ENCODE data around the gene OGFR.

The OGFR gene

DNA sequence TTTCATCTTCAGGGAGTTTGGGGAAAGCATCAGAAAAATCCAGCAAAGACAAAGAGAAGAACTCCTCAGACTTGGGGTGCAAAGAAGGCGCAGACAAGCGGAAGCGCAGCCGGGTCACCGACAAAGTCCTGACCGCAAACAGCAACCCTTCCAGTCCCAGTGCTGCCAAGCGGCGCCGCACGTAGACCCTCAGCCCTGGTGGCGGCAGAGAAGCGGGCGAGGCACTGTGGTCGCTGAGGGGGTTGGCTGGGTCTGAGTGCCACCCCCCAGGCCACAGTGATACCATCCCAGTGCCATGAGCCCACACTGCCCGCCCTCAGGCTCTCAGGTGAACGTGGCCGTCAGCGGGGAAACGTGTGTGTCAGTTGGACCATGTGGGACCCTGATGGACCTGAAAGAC, 5.2 kb upstream of the OGFR start:
- ATAC-seq: no peak
- TF ChIP-seq ARNTL (CRISPR knock-in tag; IDR thresholded peaks at IDR 0.05; ENCODE audit: borderline replicate concordance, low read depth): no peak
- TF ChIP-seq CSDC2 (CRISPR knock-in tag; IDR thresholded peaks at IDR 0.05): no peak
- TF ChIP-seq, protein P1, sequence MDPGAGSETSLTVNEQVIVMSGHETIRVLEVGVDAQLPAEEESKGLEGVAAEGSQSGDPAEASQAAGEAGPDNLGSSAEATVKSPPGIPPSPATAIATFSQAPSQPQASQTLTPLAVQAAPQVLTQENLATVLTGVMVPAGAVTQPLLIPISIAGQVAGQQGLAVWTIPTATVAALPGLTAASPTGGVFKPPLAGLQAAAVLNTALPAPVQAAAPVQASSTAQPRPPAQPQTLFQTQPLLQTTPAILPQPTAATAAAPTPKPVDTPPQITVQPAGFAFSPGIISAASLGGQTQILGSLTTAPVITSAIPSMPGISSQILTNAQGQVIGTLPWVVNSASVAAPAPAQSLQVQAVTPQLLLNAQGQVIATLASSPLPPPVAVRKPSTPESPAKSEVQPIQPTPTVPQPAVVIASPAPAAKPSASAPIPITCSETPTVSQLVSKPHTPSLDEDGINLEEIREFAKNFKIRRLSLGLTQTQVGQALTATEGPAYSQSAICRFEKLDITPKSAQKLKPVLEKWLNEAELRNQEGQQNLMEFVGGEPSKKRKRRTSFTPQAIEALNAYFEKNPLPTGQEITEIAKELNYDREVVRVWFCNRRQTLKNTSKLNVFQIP (CRISPR knock-in tag; IDR thresholded peaks at IDR 0.05; ENCODE audit: borderline replicate concordance, low read depth): no peak
- no peak for TF ChIP-seq ZNF565 (CRISPR knock-in tag; conservative IDR thresholded peaks at IDR 0.05; ENCODE audit: low read depth)
- TF ChIP-seq CSRNP3 (CRISPR knock-in tag; IDR thresholded peaks at IDR 0.05): no peak
- TF ChIP-seq ZNF8 (CRISPR knock-in tag; IDR thresholded peaks at IDR 0.05): no peak
- TF ChIP-seq ISL1 (CRISPR knock-in tag; IDR thresholded peaks at IDR 0.05): no peak
- TF ChIP-seq GLIS3 (CRISPR knock-in tag; IDR thresholded peaks at IDR 0.05): no peak
- no peak for TF ChIP-seq TOX (CRISPR knock-in tag; IDR thresholded peaks at IDR 0.05; ENCODE audit: borderline replicate concordance)
- no peak for TF ChIP-seq ESRRG (CRISPR knock-in tag; IDR thresholded peaks at IDR 0.05)
- no peak for TF ChIP-seq ZFP30 (CRISPR knock-in tag; IDR thresholded peaks at IDR 0.05)
- no peak for TF ChIP-seq SNAI2 (CRISPR knock-in tag; IDR thresholded peaks at IDR 0.05)
- TF ChIP-seq, protein P2, sequence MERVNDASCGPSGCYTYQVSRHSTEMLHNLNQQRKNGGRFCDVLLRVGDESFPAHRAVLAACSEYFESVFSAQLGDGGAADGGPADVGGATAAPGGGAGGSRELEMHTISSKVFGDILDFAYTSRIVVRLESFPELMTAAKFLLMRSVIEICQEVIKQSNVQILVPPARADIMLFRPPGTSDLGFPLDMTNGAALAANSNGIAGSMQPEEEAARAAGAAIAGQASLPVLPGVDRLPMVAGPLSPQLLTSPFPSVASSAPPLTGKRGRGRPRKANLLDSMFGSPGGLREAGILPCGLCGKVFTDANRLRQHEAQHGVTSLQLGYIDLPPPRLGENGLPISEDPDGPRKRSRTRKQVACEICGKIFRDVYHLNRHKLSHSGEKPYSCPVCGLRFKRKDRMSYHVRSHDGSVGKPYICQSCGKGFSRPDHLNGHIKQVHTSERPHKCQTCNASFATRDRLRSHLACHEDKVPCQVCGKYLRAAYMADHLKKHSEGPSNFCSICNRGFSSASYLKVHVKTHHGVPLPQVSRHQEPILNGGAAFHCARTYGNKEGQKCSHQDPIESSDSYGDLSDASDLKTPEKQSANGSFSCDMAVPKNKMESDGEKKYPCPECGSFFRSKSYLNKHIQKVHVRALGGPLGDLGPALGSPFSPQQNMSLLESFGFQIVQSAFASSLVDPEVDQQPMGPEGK (CRISPR knock-in tag; IDR thresholded peaks at IDR 0.05; ENCODE audit: borderline replicate concordance): no peak
- TF ChIP-seq PPARA (CRISPR knock-in tag; IDR thresholded peaks at IDR 0.05; ENCODE audit: borderline replicate concordance): no peak

- ATAC-seq: no peak
- no peak for TF ChIP-seq SNAI2 (CRISPR knock-in tag; IDR thresholded peaks at IDR 0.05)
- TF ChIP-seq ARNTL (CRISPR knock-in tag; IDR thresholded peaks at IDR 0.05; ENCODE audit: borderline replicate concordance, low read depth): no peak
- TF ChIP-seq PPARA (CRISPR knock-in tag; IDR thresholded peaks at IDR 0.05; ENCODE audit: borderline replicate concordance): no peak
- no peak for TF ChIP-seq GLIS3 (CRISPR knock-in tag; IDR thresholded peaks at IDR 0.05)
- no peak for TF ChIP-seq CREB5 (CRISPR knock-in tag; IDR thresholded peaks at IDR 0.05; ENCODE audit: low read depth)
- TF ChIP-seq ESRRG (CRISPR knock-in tag; IDR thresholded peaks at IDR 0.05): no peak
Observed at GRCh38 chr20:62799873-62800272, 4.8 kb upstream of the OGFR start.

- no peak for ATAC-seq
- TF ChIP-seq ZC3H10 (CRISPR knock-in tag; IDR thresholded peaks at IDR 0.05) (no peak), ZNF565 (CRISPR knock-in tag; conservative IDR thresholded peaks at IDR 0.05; ENCODE audit: low read depth) (no peak), TOX (CRISPR knock-in tag; IDR thresholded peaks at IDR 0.05; ENCODE audit: borderline replicate concordance) (no peak), ZFP30 (CRISPR knock-in tag; IDR thresholded peaks at IDR 0.05) (no peak), ZNF70 (CRISPR knock-in tag; IDR thresholded peaks at IDR 0.05) (no peak), ESRRG (CRISPR knock-in tag; IDR thresholded peaks at IDR 0.05) (no peak), BACH2 (CRISPR knock-in tag; IDR thresholded peaks at IDR 0.05; ENCODE audit: borderline replicate concordance) (no peak), OSR1 (CRISPR knock-in tag; IDR thresholded peaks at IDR 0.05) (no peak), ZFP3 (CRISPR knock-in tag; IDR thresholded peaks at IDR 0.05) (no peak), TCF4 (CRISPR knock-in tag; IDR thresholded peaks at IDR 0.05; ENCODE audit: borderline replicate concordance) (no peak)
- TF ChIP-seq, protein P2 (CRISPR knock-in tag; IDR thresholded peaks at IDR 0.05; ENCODE audit: borderline replicate concordance): no peak
- TF ChIP-seq, protein P1 (CRISPR knock-in tag; IDR thresholded peaks at IDR 0.05; ENCODE audit: borderline replicate concordance, low read depth): no peak
Observed at GRCh38 chr20:62800314-62801259, 4.0 kb upstream of the OGFR start.

Measured in SK-N-SH treated with all-trans-retinoic acid at 6 μM for 48 hours (cell line).